DND-41 (cell line): ENCODE results near the gene FXYD6.

Experiments
- ATAC-seq: fragments of 200-7000 bp; cut with Tn5 transposase; 3 replicates; pipeline ENCODE4 v1.9.1; 2021; ENCODE audit warnings: low read depth; ENCODE audit not compliant: insufficient read depth
- DNase-seq: peaks from one replicate; pipeline ENCODE4 v3.0.0-alpha.2; 2020
- H2AFZ ChIP-seq: 2 replicates; pipeline ENCODE4 v1.6.0; 2012; ENCODE audit warnings: low read depth, low read length
- H3K27ac ChIP-seq: 2 replicates; pipeline ENCODE4 v1.5.1; 2012; ENCODE audit warnings: low read length, inconsistent platforms
- H3K27me3 ChIP-seq: fragments of 200-600 bp; sonication (generic); 2 replicates; pipeline ENCODE4 v1.6.0; 2012; ENCODE audit warnings: low read length, mild to moderate bottlenecking, inconsistent platforms; ENCODE audit not compliant: insufficient read depth, poor library complexity
- H3K36me3 ChIP-seq: 2 replicates; pipeline ENCODE4 v1.5.1; 2012; ENCODE audit warnings: low read length, inconsistent platforms; ENCODE audit not compliant: insufficient read depth
- H3K4me1 ChIP-seq: 2 replicates; pipeline ENCODE4 v1.5.1; 2012; ENCODE audit warnings: mild to moderate bottlenecking, low read length; ENCODE audit not compliant: insufficient read depth
- H3K4me2 ChIP-seq: 2 replicates; pipeline ENCODE4 v1.6.0; 2012; ENCODE audit warnings: mild to moderate bottlenecking, moderate library complexity, low read length, inconsistent platforms; ENCODE audit not compliant: insufficient read depth
- H3K4me3 ChIP-seq, 2 experiments: fragments of 200-600 bp in 1 of 2; shearing (Covaris generic) in 1 of 2; 2 replicates each; pipeline ENCODE4 v1.5.1; 2012 to 2016; ENCODE audit warnings: inconsistent platforms in 2 of 2, low read length in 2 of 2, mild to moderate bottlenecking in 2 of 2, low read depth in 1 of 2, moderate library complexity in 1 of 2
- H3K79me2 ChIP-seq: 2 replicates; pipeline ENCODE4 v1.6.0; 2012; ENCODE audit warnings: low read length, inconsistent platforms; ENCODE audit not compliant: insufficient read depth
- H3K9ac ChIP-seq: 2 replicates; pipeline ENCODE4 v1.6.0; 2012; ENCODE audit warnings: low read depth, mild to moderate bottlenecking, inconsistent platforms, low read length, moderate library complexity
- H3K9me3 ChIP-seq: 2 replicates; pipeline ENCODE4 v1.5.1; 2012; ENCODE audit warnings: low read length, moderate library complexity, mild to moderate bottlenecking, inconsistent platforms; ENCODE audit not compliant: insufficient read depth, severe bottlenecking
- H4K20me1 ChIP-seq: 2 replicates; pipeline ENCODE4 v1.6.0; 2012; ENCODE audit warnings: low read length; ENCODE audit not compliant: insufficient read depth
- EZH2 ChIP-seq: IDR thresholded peaks from 3 replicates; pipeline ENCODE4 v1.6.1; 2012; ENCODE audit warnings: borderline replicate concordance, low read depth, mild to moderate bottlenecking, moderate library complexity, low read length, inconsistent platforms; ENCODE audit not compliant: severe bottlenecking
- TF ChIP-seq, protein P1 (sequence below): IDR thresholded peaks from 2 replicates; pipeline ENCODE4 v1.5.1; 2012; ENCODE audit warnings: borderline replicate concordance, low read length, moderate library complexity, mild to moderate bottlenecking; ENCODE audit not compliant: poor library complexity, severe bottlenecking; ENCODE audit errors: extremely low read depth

The FXYD6 gene

DNA sequence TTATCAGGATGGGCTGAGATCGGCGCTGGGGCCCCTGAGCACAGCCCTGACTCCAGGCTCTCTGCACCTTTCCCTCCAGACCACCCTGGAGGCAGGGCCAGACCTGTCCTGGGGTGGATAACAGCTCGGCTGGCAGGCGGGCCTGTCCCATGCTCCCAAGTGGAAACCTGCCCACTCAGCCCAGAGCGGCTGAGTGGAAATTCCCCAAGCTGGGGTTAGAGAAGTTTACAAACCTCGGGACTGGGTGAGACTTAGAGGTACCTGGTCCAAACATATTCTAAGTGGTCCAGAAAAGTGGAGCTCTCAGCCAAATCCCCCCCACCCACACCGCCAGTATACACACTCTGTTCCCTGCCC, 47.1 kb downstream of the FXYD6 start:
- H3K4me3 ChIP-seq, result peak overlapping the region in 1 of 2 experiments; percentile 49; a peak in 1 of 4 replicates
- peaks cover 15% of the 10 kb centered on the region for H3K36me3 ChIP-seq
- peaks cover 44% of the 10 kb centered on the region for H3K79me2 ChIP-seq
- no peak for TF ChIP-seq EZH2
- TF ChIP-seq, protein P1, sequence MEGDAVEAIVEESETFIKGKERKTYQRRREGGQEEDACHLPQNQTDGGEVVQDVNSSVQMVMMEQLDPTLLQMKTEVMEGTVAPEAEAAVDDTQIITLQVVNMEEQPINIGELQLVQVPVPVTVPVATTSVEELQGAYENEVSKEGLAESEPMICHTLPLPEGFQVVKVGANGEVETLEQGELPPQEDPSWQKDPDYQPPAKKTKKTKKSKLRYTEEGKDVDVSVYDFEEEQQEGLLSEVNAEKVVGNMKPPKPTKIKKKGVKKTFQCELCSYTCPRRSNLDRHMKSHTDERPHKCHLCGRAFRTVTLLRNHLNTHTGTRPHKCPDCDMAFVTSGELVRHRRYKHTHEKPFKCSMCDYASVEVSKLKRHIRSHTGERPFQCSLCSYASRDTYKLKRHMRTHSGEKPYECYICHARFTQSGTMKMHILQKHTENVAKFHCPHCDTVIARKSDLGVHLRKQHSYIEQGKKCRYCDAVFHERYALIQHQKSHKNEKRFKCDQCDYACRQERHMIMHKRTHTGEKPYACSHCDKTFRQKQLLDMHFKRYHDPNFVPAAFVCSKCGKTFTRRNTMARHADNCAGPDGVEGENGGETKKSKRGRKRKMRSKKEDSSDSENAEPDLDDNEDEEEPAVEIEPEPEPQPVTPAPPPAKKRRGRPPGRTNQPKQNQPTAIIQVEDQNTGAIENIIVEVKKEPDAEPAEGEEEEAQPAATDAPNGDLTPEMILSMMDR, result no peak
- DNase-seq (no peak), ATAC-seq (no peak)
- no peaks in the 10 kb centered on the region for H4K20me1 ChIP-seq
- peaks cover 91% of the 10 kb centered on the region for H3K4me1 ChIP-seq
- H2AFZ ChIP-seq, result no peak overlapping the region
- peak overlapping the region; percentile 99 for H3K27ac ChIP-seq
- H3K9ac ChIP-seq, result peak overlapping the region; percentile 64
- no peaks in the 10 kb centered on the region for H3K9me3 ChIP-seq
- H3K27me3 ChIP-seq, result no peaks in the 10 kb centered on the region
- H3K4me2 ChIP-seq, result peak overlapping the region; percentile 64

DNA sequence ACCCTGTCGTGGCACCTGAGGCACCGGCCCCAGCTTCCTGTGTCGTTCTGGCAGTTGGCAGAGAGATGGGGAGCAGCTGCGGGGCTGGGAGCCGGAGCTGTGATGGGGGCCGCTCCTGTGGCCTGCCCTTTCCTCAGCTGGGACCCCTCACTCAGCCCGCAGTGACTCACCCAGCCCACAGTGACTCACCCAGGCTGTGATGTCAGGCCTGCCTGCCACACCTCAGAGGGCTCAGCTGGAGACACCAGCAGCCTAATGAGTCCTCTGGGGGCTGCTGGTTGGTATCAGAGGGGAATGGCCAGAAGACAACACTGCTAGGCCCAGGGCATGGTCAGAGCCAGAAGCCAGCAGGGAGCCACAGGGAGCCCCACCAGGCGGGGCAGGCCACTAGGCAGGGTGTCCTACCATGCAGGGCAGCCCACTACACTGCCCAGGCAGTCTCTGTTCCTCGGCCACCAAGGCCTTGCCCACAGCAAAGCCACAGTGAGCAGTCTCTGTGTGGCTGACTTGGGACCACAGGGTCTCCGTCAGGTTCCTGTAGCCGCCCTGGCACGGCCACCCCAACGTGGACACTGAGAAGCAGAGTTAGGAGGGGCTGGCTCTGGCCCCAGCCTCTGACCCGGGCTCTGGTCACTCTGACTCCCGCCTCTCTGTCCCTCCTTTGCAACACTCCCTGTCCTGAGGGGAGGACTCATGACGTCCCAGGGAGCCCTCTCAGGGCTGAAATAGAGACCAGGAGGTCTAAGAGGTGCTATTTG, 47.7 kb downstream of the FXYD6 start:
- TF ChIP-seq EZH2, result no peak
- TF ChIP-seq, protein P1, result no peak
- H3K4me1 ChIP-seq, result peaks cover 96% of the 10 kb centered on the region
- peak overlapping the region in 1 of 2 experiments; percentile 58; a peak in 2 of 4 replicates for H3K4me3 ChIP-seq
- H3K27ac ChIP-seq, result peak overlapping the region; percentile 99
- no peaks in the 10 kb centered on the region for H3K9me3 ChIP-seq
- no peaks in the 10 kb centered on the region for H4K20me1 ChIP-seq
- no peak overlapping the region for H2AFZ ChIP-seq
- no peaks in the 10 kb centered on the region for H3K27me3 ChIP-seq
- H3K79me2 ChIP-seq, result peaks cover 44% of the 10 kb centered on the region
- H3K9ac ChIP-seq, result peak overlapping the region; percentile 82
- peak; percentile 99 for DNase-seq
- H3K36me3 ChIP-seq, result peaks cover 15% of the 10 kb centered on the region
- H3K4me2 ChIP-seq, result peak overlapping the region; percentile 64
- peak; percentile 70 for ATAC-seq

DNA sequence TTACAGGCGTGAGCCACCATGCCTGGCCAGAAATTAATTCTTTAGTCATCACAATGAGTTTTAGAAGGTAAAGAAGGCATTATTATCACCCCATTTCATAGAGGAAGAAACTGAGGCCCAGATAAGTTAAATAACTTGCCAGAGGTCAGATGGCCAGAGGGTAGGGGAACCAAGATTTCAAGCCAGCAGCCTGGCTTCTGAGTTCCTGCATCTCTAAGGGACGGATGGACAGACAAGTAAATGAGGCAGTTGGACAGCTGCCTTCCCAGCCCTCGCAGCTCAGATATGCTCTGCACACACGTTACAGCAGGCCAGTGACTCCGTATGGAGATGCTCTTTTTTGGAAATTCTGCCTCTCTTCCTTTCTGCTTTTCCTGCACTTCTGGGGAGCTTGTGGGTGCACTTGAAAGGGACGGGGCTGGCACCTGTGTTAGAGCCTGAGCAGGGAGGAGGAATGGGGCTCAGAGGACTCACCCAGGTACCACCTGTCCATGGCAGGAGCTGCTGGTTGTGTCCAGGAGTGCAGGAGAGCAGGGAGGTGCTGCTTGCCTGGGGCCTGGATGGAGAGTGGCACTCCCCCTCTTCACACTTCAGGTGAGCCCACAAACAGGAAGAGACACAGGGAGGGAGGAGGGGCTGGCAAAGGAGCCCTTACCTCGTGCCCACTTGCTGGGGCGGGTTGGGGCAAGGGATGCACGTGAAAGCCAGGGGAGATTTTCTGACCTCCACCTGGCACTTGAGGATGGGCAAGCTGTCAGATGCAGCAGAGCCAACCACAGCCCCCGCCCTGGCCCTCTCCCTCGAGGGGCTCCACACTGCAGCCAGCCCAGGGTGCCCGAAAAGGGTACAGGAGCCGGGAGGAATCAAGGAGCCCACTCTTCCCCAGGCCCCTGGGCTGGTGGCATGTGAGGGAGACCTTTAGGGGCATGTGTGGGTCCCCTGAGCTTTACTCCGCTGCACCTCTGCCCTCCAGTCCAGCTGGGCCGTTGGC, 48.6 kb downstream of the FXYD6 start:
- Histone ChIP-seq H3K9me3 (no peaks in the 10 kb centered on the region), H3K36me3 (peaks cover 17% of the 10 kb centered on the region), H2AFZ (no peak overlapping the region), H3K9ac (peak overlapping the region; percentile 82), H3K4me1 (peaks cover 99% of the 10 kb centered on the region), H3K4me2 (peak overlapping the region; percentile 64), H3K27ac (peak overlapping the region; percentile 97), H4K20me1 (no peaks in the 10 kb centered on the region), H3K79me2 (peaks cover 52% of the 10 kb centered on the region), H3K27me3 (no peaks in the 10 kb centered on the region), H3K4me3 (peak overlapping the region; percentile 16 to 58; a peak in 3 of 4 replicates)
- TF ChIP-seq EZH2, result no peak
- TF ChIP-seq, protein P1, result no peak
- peak; percentile 25 for ATAC-seq
- peak; percentile 85 for DNase-seq
